Adrenal gland (tissue), 5 donors: Measurements from ENCODE around the gene NEURL2.

ENCODE experiments used
- CTCF ChIP-seq, 6 experiments: fragments of 450-650 bp in 4 of 6; fragments of 200-600 bp in 2 of 6; sonication (generic) in 1 of 6; IDR thresholded peaks; 1 replicate in 5 of 6; 2 replicates in 1 of 6; pipeline versions ENCODE4 v1.5.1 to v1.8.0; 2016 to 2021; ENCODE audit warnings: antibody characterized with exemption in 6 of 6, mild to moderate bottlenecking in 2 of 6, moderate library complexity in 1 of 6
- POLR2A ChIP-seq, 2 donors: fragments of 450-650 bp; IDR thresholded peaks; one replicate each; pipeline ENCODE4 v1.6.1; 2017; ENCODE audit warnings: antibody characterized with exemption in 2 of 2, mild to moderate bottlenecking in 2 of 2, moderate library complexity in 1 of 2
- donor health status: DM: no; HTN: no; CAD: no.

GRCh38 chr20:45892049-45892825 is 1.2 kb upstream of the NEURL2 start:
- TF ChIP-seq CTCF (IDR thresholded peaks at IDR 0.05) (peak in 1 of 6 experiments; percentile 24), POLR2A (IDR thresholded peaks at IDR 0.05) (peak in 1 of 2 donors; percentile 18)
